Astrocyte (in vitro differentiated cells and primary cell): ENCODE results near the gene RGS19.

Source experiments
- CTCF ChIP-seq: IDR thresholded peaks from 2 replicates; pipeline ENCODE4 v1.5.1; 2011; ENCODE audit warnings: low read depth, mild to moderate bottlenecking, inconsistent platforms, low read length, moderate library complexity; ENCODE audit not compliant: insufficient read depth
- EZH2 ChIP-seq: IDR thresholded peaks from 2 replicates; pipeline ENCODE4 v1.6.1; 2012; ENCODE audit warnings: mild to moderate bottlenecking, low read length, inconsistent platforms; ENCODE audit not compliant: insufficient read depth

GRCh38 chr20:64119301-64119680 is 40.0 kb upstream of the RGS19 start:
- TF ChIP-seq EZH2 (no peak), CTCF (no peak)
